ENCODE results near the gene TBK1. TPM values are rescaled to one million over a fixed set of nuclear protein-coding genes. Genes with fewer than 3 reads are reported as not detected.
A peak's percentile ranks its signal among the peaks of the same experiment; 100 is the strongest.

The TBK1 gene
- total and polyA plus RNA-seq, 2 of the 4 experiments (the other 2 are of a cell fraction) = 9.9 to 11.6 TPM

DNA sequence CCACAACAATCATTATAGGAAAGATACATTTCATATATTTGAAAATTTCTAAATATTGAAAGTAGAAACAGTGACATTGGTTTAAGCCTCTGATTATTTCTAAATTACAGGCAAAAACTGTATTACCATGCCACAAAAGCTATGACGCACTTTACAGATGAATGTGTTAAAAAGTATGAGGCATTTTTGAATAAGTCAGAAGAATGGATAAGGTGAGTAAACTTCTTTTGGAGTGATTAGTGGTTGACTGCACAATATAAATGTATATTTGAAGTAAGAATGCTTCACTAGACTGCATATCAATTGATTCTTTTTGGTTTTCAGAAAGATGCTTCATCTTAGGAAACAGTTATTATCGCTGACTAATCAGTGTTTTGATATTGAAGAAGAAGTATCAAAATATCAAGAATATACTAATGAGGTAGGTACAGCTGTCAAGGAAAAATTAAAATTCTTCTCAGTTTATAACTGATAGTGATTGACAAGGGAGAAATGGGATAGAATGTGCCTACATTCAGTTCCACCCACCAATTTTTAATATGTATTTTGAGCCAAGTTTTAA is 45.0 kb downstream of the TBK1 start:
- Histone ChIP-seq H2BK5ac (ENCODE audit: low read depth, low read length, poor library complexity, severe bottlenecking) (no peak overlapping the region), H3K36me3 (ENCODE audit: control insufficient read depth, insufficient read depth, low read length) (peaks cover 29% of the 10 kb centered on the region), H3K23ac (ENCODE audit: low read depth, low read length) (no peak overlapping the region), H4K5ac (ENCODE audit: low read depth, low read length) (no peak overlapping the region), H2BK20ac (ENCODE audit: low read depth, low read length) (no peak overlapping the region), H3K4me3 (ENCODE audit: insufficient read depth, low read depth, low read length) (no peak overlapping the region), H3K9ac (ENCODE audit: low read depth, low read length) (no peak overlapping the region), H3K4me1 (ENCODE audit: control insufficient read depth, insufficient read depth, low read length) (no peaks in the 10 kb centered on the region), H2BK15ac (ENCODE audit: low read depth, low read length) (no peak overlapping the region), H3K18ac (ENCODE audit: low read depth, low read length) (no peak overlapping the region), H2AK9ac (replicated peaks; ENCODE audit: low read depth, low read length, poor library complexity) (no peak overlapping the region), H4K8ac (ENCODE audit: low read depth in 2 of 2, low read length in 2 of 2) (no peak overlapping the region), H2AFZ (replicated peaks; ENCODE audit: low read length, poor library complexity) (no peak overlapping the region), H3K9me1 (ENCODE audit: insufficient read depth, low read length) (no peaks in the 10 kb centered on the region), H3K27ac (ENCODE audit: insufficient read depth, low read length) (no peak overlapping the region), H2AK5ac (ENCODE audit: low read depth, low read length) (no peak overlapping the region), H4K91ac (ENCODE audit: insufficient read depth, low read depth, low read length) (no peak overlapping the region), H3K4me2 (ENCODE audit: low read depth, low read length) (no peak overlapping the region), H3K79me1 (ENCODE audit: low read depth in 1 of 2, low read length in 2 of 2) (no peaks in the 10 kb centered on the region; a peak in 1 of 4 replicates), H3K27me3 (ENCODE audit: control insufficient read depth, insufficient read depth, low read length) (no peaks in the 10 kb centered on the region), H3K14ac (replicated peaks; ENCODE audit: low read depth, low read length) (no peak overlapping the region), H3K9me3 (ENCODE audit: control insufficient read depth, insufficient read depth, low read length) (no peaks in the 10 kb centered on the region), H3K56ac (ENCODE audit: extremely low read depth, insufficient read depth, low read length) (no peak overlapping the region), H3K4ac (ENCODE audit: low read depth, low read length) (no peak overlapping the region), H4K20me1 (ENCODE audit: insufficient read depth, low read length) (no peaks in the 10 kb centered on the region), H2BK120ac (ENCODE audit: low read depth, low read length) (no peak overlapping the region)
- POLR2A ChIA-PET (ENCODE audit: unreplicated experiment) = no interaction called here
- BruUV-seq (replicated peaks) = no TSS peak
- DNase-seq = no peak
- no CpG with 5 or more reads among the region's 2 CpGs for WGBS, 2 experiments (ENCODE audit: extremely low coverage in 2 of 2, insufficient read length in 1 of 2)
- in situ Hi-C loops (cut with MboI; ENCODE audit: low sequenced_read_pairs) (no loop called here), intact Hi-C loops (cut with micrococcal nuclease) (loop anchor here (5.0 kb wide), 1 partner anchor 65 kb away; no protein-coding TSS in a partner anchor), dilution Hi-C loops (cut with HindIII; ENCODE audit: low sequenced_read_pairs, unreplicated experiment) (no loop called here)
- CTCF ChIA-PET = no interaction called here
- TF ChIP-seq MAFK (IDR thresholded peaks at IDR 0.05; ENCODE audit: low read depth, low read length) (peak; percentile 62), CHD1 (IDR thresholded peaks at IDR 0.05; ENCODE audit: low read depth, low read length) (no peak)
- ATAC-seq (ENCODE audit: low read depth) = no peak

All from IMR-90 (cell line).